H1 (cell line): ENCODE measurements around the gene RGMB. TPM values are rescaled to one million over a fixed set of nuclear protein-coding genes. Genes with fewer than 3 reads are reported as not detected.

Source experiments
- CTCF ChIA-PET: fragments of 300-600 bp; sonication (Branson Sonifier 250); formaldehyde crosslinking; loops from one replicate; lab custom pipeline; 2021; ENCODE audit not compliant: partially characterized antibody; lab: Charles Lee
- POLR2A ChIA-PET: fragments of 300-600 bp; sonication (Branson Sonifier 250); formaldehyde crosslinking; loops from one replicate; lab custom pipeline; 2021; ENCODE audit warnings: inconsistent platforms; ENCODE audit not compliant: partially characterized antibody; lab: Charles Lee
- DNase-seq, 2 experiments: peaks; one replicate each; pipeline versions ENCODE4 v3.0.0 to v3.0.0-alpha.2; 2010 to 2022; ENCODE audit warnings: low spot score in 2 of 2, low read depth in 1 of 2, mixed read lengths in 1 of 2
- FAIRE-seq: peaks from 2 replicates; lab custom pipeline; 2011; peaks lifted over from hg19 to GRCh38; lab: Jason Lieb, UNC
- H2AFZ ChIP-seq: 2 replicates; pipeline ENCODE4 v1.8.1; 2012; ENCODE audit warnings: low read length, inconsistent platforms
- H2AK5ac ChIP-seq: 2 replicates; pipeline ENCODE4 v1.6.1; 2013; ENCODE audit warnings: low read depth, low read length
- H2BK120ac ChIP-seq: replicated peaks from 2 replicates; pipeline ENCODE3; 2013; ENCODE audit warnings: low read depth, low read length, inconsistent platforms
- H2BK12ac ChIP-seq: 2 replicates; pipeline ENCODE4 v1.6.1; 2013; ENCODE audit warnings: low read depth, low read length
- H2BK15ac ChIP-seq: 2 replicates; pipeline ENCODE4 v1.6.1; 2013; ENCODE audit warnings: low read length
- H2BK20ac ChIP-seq: 2 replicates; pipeline ENCODE4 v1.6.1; 2013; ENCODE audit warnings: low read length
- H2BK5ac ChIP-seq: 2 replicates; pipeline ENCODE4 v1.6.1; 2013; ENCODE audit warnings: low read depth, low read length
- H3K14ac ChIP-seq: 2 replicates; pipeline ENCODE4 v1.6.1; 2013; ENCODE audit warnings: inconsistent platforms; ENCODE audit not compliant: insufficient read length
- H3K18ac ChIP-seq: 2 replicates; pipeline ENCODE4 v1.6.1; 2013; ENCODE audit warnings: low read length; ENCODE audit errors: extremely low read depth
- H3K23ac ChIP-seq: 2 replicates; pipeline ENCODE4 v1.6.1; 2013; ENCODE audit warnings: inconsistent platforms; ENCODE audit not compliant: insufficient read length
- H3K23me2 ChIP-seq: 2 replicates; pipeline ENCODE4 v1.6.1; 2013; ENCODE audit warnings: low read depth, low read length
- H3K27ac ChIP-seq: 2 replicates; pipeline ENCODE4 v1.6.1; 2011; ENCODE audit warnings: low read depth, low read length, inconsistent platforms
- H3K27me3 ChIP-seq, 4 experiments: replicated peaks in 1 of 4; 1 replicate in 1 of 4; 2 replicates in 3 of 4; pipeline versions ENCODE4 v1.6.1 to v1.8.1; 2011 to 2013; ENCODE audit warnings: low read length in 3 of 4, mild to moderate bottlenecking in 3 of 4, inconsistent platforms in 2 of 4, mixed read lengths in 2 of 4, moderate library complexity in 1 of 4; ENCODE audit not compliant: control insufficient read depth in 3 of 4, insufficient read depth in 3 of 4; ENCODE audit errors: extremely low read depth in 1 of 4
- H3K36me3 ChIP-seq, 4 experiments: 2 replicates each; pipeline versions ENCODE4 v1.6.1 to v1.8.1; 2011 to 2013; ENCODE audit warnings: mild to moderate bottlenecking in 4 of 4, low read length in 3 of 4, moderate library complexity in 2 of 4, control low read depth in 1 of 4, inconsistent platforms in 1 of 4; ENCODE audit not compliant: insufficient read depth in 4 of 4, control insufficient read depth in 2 of 4
- H3K4ac ChIP-seq: replicated peaks from 2 replicates; pipeline ENCODE3; 2013; ENCODE audit warnings: low read length, low read depth, mixed read lengths, inconsistent platforms; ENCODE audit not compliant: insufficient read length
- H3K4me1 ChIP-seq, 4 experiments: replicated peaks in 1 of 4; 1 replicate in 1 of 4; 2 replicates in 3 of 4; pipeline versions ENCODE4 v1.6.1 to v1.8.1; 2011 to 2013; ENCODE audit warnings: low read length in 3 of 4, inconsistent platforms in 2 of 4, mixed read lengths in 1 of 4; ENCODE audit not compliant: insufficient read depth in 4 of 4, control insufficient read depth in 3 of 4
- H3K4me2 ChIP-seq, 2 experiments: 2 replicates each; pipeline versions ENCODE4 v1.6.1 to v1.8.1; 2011 to 2013; ENCODE audit warnings: low read depth in 2 of 2, low read length in 2 of 2, control low read depth in 1 of 2, inconsistent platforms in 1 of 2, mild to moderate bottlenecking in 1 of 2; ENCODE audit not compliant: insufficient read depth in 1 of 2
- H3K4me3 ChIP-seq, 4 experiments: fragments of 200-600, 300-600 bp in 1 of 4; sonication (generic), shearing (Covaris generic), sonication (Bioruptor Twin) in 1 of 4; 2 replicates each; pipeline versions ENCODE4 v1.5.1 to v1.8.1; 2011 to 2016; ENCODE audit warnings: low read length in 4 of 4, low read depth in 3 of 4, control low read depth in 2 of 4, inconsistent platforms in 2 of 4, mild to moderate bottlenecking in 2 of 4, mixed read lengths in 1 of 4, moderate library complexity in 1 of 4; ENCODE audit not compliant: insufficient read depth in 2 of 4; ENCODE audit errors: extremely low read depth in 1 of 4
- H3K56ac ChIP-seq: replicated peaks from 2 replicates; pipeline ENCODE3; 2013; ENCODE audit warnings: low read depth, mild to moderate bottlenecking, mixed read lengths, low read length, inconsistent platforms; ENCODE audit not compliant: insufficient read length
- H3K79me1 ChIP-seq: 2 replicates; pipeline ENCODE4 v1.6.1; 2013; ENCODE audit warnings: low read depth, low read length, control low read depth
- H3K79me2 ChIP-seq, 2 experiments: 2 replicates each; pipeline versions ENCODE4 v1.6.1 to v1.8.1; 2012 to 2013; ENCODE audit warnings: low read length in 2 of 2, mild to moderate bottlenecking in 2 of 2, inconsistent platforms in 1 of 2; ENCODE audit not compliant: insufficient read depth in 2 of 2, control insufficient read depth in 1 of 2
- H3K9ac ChIP-seq, 4 experiments: replicated peaks in 1 of 4; 1 replicate in 1 of 4; 2 replicates in 3 of 4; pipeline versions ENCODE4 v1.6.1 to v1.8.1; 2011 to 2013; ENCODE audit warnings: low read depth in 3 of 4, low read length in 3 of 4, control low read depth in 2 of 4, mild to moderate bottlenecking in 2 of 4, moderate library complexity in 2 of 4, inconsistent platforms in 1 of 4; ENCODE audit errors: extremely low read depth in 1 of 4
- H3K9me3 ChIP-seq, 2 experiments: 2 replicates each; pipeline versions ENCODE4 v1.6.1 to v1.8.1; 2012 to 2013; ENCODE audit warnings: mild to moderate bottlenecking in 2 of 2, moderate library complexity in 2 of 2, control low read depth in 1 of 2, inconsistent platforms in 1 of 2, low read depth in 1 of 2, low read length in 1 of 2, mixed read lengths in 1 of 2; ENCODE audit not compliant: insufficient read depth in 2 of 2
- H4K20me1 ChIP-seq, 2 experiments: replicated peaks in 1 of 2; 2 replicates each; pipeline versions ENCODE3 to v1.8.1; 2011 to 2013; ENCODE audit warnings: inconsistent platforms in 2 of 2, low read length in 2 of 2, mild to moderate bottlenecking in 1 of 2; ENCODE audit not compliant: insufficient read depth in 2 of 2, control insufficient read depth in 1 of 2
- H4K5ac ChIP-seq: 2 replicates; pipeline ENCODE4 v1.6.1; 2013; ENCODE audit warnings: low read length, low read depth, mixed read lengths, inconsistent platforms; ENCODE audit not compliant: insufficient read length
- H4K8ac ChIP-seq: 2 replicates; pipeline ENCODE4 v1.8.0; 2013; ENCODE audit warnings: mild to moderate bottlenecking, moderate library complexity, low read length, inconsistent platforms; ENCODE audit not compliant: insufficient read depth; ENCODE audit errors: extremely low read depth
- H4K91ac ChIP-seq: replicated peaks from 2 replicates; pipeline ENCODE3; 2013; ENCODE audit warnings: low read length, mixed read lengths, inconsistent platforms; ENCODE audit not compliant: insufficient read length
- ASH2L ChIP-seq: fragments of 200-600, 300-600 bp; sonication (generic); IDR thresholded peaks from one replicate; pipeline ENCODE4 v1.7.1; 2017; ENCODE audit warnings: low read length
- BRCA1 ChIP-seq: IDR thresholded peaks from 2 replicates; pipeline ENCODE4 v1.6.1; 2012; ENCODE audit warnings: low read depth, low read length, improper control_type of control experiment
- CBX8 ChIP-seq: fragments of 300-800, 300-1000 bp; sonication (generic); IDR thresholded peaks from 2 replicates; pipeline ENCODE4 v1.7.1; 2016; ENCODE audit warnings: low read depth, low read length, borderline replicate concordance
- GABPA ChIP-seq: IDR thresholded peaks from 2 replicates; pipeline ENCODE4 v1.6.1; 2011; ENCODE audit warnings: mild to moderate bottlenecking, low read length, moderate library complexity, borderline replicate concordance; ENCODE audit not compliant: insufficient read depth
- KDM4A ChIP-seq: IDR thresholded peaks from one replicate; pipeline ENCODE4 v1.7.1; 2012; ENCODE audit warnings: low read depth, mild to moderate bottlenecking, moderate library complexity, low read length, inconsistent platforms; ENCODE audit not compliant: severe bottlenecking
- PHF8 ChIP-seq: fragments of 200-600 bp; sonication (generic); conservative IDR thresholded peaks from 2 replicates; pipeline ENCODE4 v1.7.1; 2012; ENCODE audit warnings: low read depth, mild to moderate bottlenecking, inconsistent platforms, low read length, moderate library complexity
- RNF2 ChIP-seq: fragments of 200-900, 300-1000 bp; sonication (generic); IDR thresholded peaks from 2 replicates; pipeline ENCODE4 v1.7.1; 2016; ENCODE audit warnings: borderline replicate concordance, low read depth, mild to moderate bottlenecking, antibody characterized with exemption, low read length; ENCODE audit not compliant: poor library complexity, severe bottlenecking; ENCODE audit errors: missing control alignments
- SAP30 ChIP-seq: fragments of 300-600 bp; sonication (generic); IDR thresholded peaks from 2 replicates; pipeline ENCODE4 v1.7.1; 2012; ENCODE audit warnings: low read length, moderate library complexity, mild to moderate bottlenecking, inconsistent platforms; ENCODE audit not compliant: insufficient read depth, insufficient replicate concordance
- SP4 ChIP-seq: IDR thresholded peaks from 2 replicates; pipeline ENCODE4 v1.6.1; 2012; ENCODE audit warnings: low read length, inconsistent platforms
- TAF1 ChIP-seq: IDR thresholded peaks from 2 replicates; pipeline ENCODE4 v1.6.1; 2011; ENCODE audit warnings: mild to moderate bottlenecking, low read depth, low read length
- TCF12 ChIP-seq: IDR thresholded peaks from 2 replicates; pipeline ENCODE4 v1.6.1; 2011; ENCODE audit warnings: low read depth, mild to moderate bottlenecking, low read length
- YY1 ChIP-seq: IDR thresholded peaks from 2 replicates; pipeline ENCODE4 v1.6.1; 2011; ENCODE audit warnings: low read depth, mild to moderate bottlenecking, low read length
- WGBS, 2 experiments: shearing (Covaris generic) in 1 of 2; methylation state at CpG; one replicate each; pipeline versions ENCODE4 v1.1.6 to v1.1.7; 2013 to 2015; ENCODE audit warnings: low lambda C conversion rate in 2 of 2, mixed read lengths in 2 of 2, inconsistent platforms in 1 of 2, low coverage in 1 of 2, missing lambda C conversion rate in 1 of 2; ENCODE audit not compliant: insufficient replicate concordance in 2 of 2, insufficient coverage in 1 of 2, insufficient read length in 1 of 2; ENCODE audit errors: extremely low coverage in 1 of 2, missing lambda C conversion rate in 1 of 2; 5-methylcytosine and 5-hydroxymethylcytosine counted together
- polyA plus RNA-seq, 7 experiments: library from polyadenylated mRNA; depleted of rRNA in 3 of 7; stranded (reverse) in 5 of 7; unstranded in 2 of 7; fragments of >200 nt in 5 of 7; fragments of 200-250 nt in 2 of 7; gene quantifications; 1 replicate in 5 of 7; 2 replicates in 1 of 7; 4 replicates in 1 of 7; pipeline versions ENCODE4 v1.2.1 to v1.2.3, GENCODE V29; 2011 to 2013; ENCODE audit warnings: missing spikeins in 2 of 7, mixed read lengths in 2 of 7
- total RNA-seq: library from RNA; stranded (reverse); fragmentation: NEBNext Ultra II Directional; extraction: Animal tissue kit (Norgen Biotek cat#: 25700); gene quantifications from 2 replicates; pipeline ENCODE4 v1.2.1, GENCODE V29; 2021

The RGMB gene
- total and polyA plus RNA-seq, 2 of the 8 experiments (the other 6 are each of a cell fraction or from before 2014, with no cell fraction given) = 11.7 to 27.0 TPM

DNA sequence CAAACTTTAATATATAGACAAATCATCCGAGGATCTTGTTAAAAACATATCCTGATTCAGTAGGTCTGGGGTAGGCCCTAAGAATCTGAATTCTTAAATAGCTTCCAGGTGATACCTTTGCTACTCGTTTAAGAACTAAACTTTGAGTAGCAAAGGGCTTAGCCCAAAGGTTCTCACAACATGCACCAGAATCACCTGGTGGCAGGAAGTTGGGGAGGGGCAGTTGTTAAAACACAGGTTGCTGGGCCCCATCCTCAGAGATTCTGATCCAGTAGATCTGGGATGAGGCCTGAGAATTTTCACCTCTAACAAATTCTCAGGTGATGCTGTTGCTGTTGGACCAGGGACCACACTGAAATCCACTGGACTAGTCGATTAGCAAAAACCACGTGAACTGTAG, 20.0 kb upstream of the RGMB start:
- Histone ChIP-seq H2BK15ac (no peak overlapping the region), H3K4me1 (peaks cover 0 to 13% (median 6%) of the 10 kb centered on the region in 4 experiments; a peak in 2 of 7 replicates), H4K5ac (no peak overlapping the region)
- TF ChIP-seq TAF1 = 0 out of 2 replicates have a peak, but pooled peaks have one; percentile 23
- TF ChIP-seq GABPA = no peak
- no peak for TF ChIP-seq KDM4A
- 0 out of 2 replicates have a peak, but pooled peaks have one; percentile 57 for TF ChIP-seq TCF12
- TF ChIP-seq CBX8 = no peak
- no peak for TF ChIP-seq SP4
- no peak for TF ChIP-seq SAP30
- peak; percentile 61 for TF ChIP-seq ASH2L
- no peak for TF ChIP-seq BRCA1
- TF ChIP-seq YY1 = no peak
- TF ChIP-seq RNF2 = no peak
- TF ChIP-seq PHF8 = no peak
- TF ChIP-seq, all 59 proteins: peak for 3
- no peaks in the 10 kb centered on the region for H3K79me1 ChIP-seq
- no peak overlapping the region for H2AK5ac ChIP-seq
- H3K27ac ChIP-seq = no peak overlapping the region
- H4K91ac ChIP-seq = no peak overlapping the region
- no peak overlapping the region for H3K14ac ChIP-seq
- H3K36me3 ChIP-seq = no peaks in the 10 kb centered on the region
- H3K27me3 ChIP-seq = no peaks in the 10 kb centered on the region
- no peak overlapping the region; a peak in 1 of 4 replicates for H3K4me2 ChIP-seq
- no peak overlapping the region for H2AFZ ChIP-seq
- no peak overlapping the region for H2BK12ac ChIP-seq
- no peak for DNase-seq
- H3K23ac ChIP-seq = no peak overlapping the region
- POLR2A ChIA-PET = interaction anchor here (1.2 to 4.4 kb wide), 2 partner anchors 15 to 17 kb away, joined by 4 to 21 read pairs; no protein-coding TSS in a partner anchor
- no peaks in the 10 kb centered on the region; the same call in 1 of the 2 replicates for H3K23me2 ChIP-seq
- no peak overlapping the region for H3K56ac ChIP-seq
- 83% methylated on average over 4 of the region's 4 CpGs; no CpG with 5 or more reads in 1 of the 2 experiments for WGBS, 2 experiments
- H3K4me3 ChIP-seq = no peak overlapping the region
- H4K8ac ChIP-seq = no peak overlapping the region
- no peak overlapping the region; the same call in 1 of the 2 replicates for H2BK20ac ChIP-seq
- no peaks in the 10 kb centered on the region; a peak in 1 of 4 replicates for H3K79me2 ChIP-seq
- no peaks in the 10 kb centered on the region for H4K20me1 ChIP-seq
- FAIRE-seq = peak; percentile 58
- H2BK120ac ChIP-seq = no peak overlapping the region
- no peak overlapping the region for H3K9ac ChIP-seq
- no peak overlapping the region for H3K4ac ChIP-seq
- CTCF ChIA-PET = interaction anchor here (0.6 to 10.1 kb wide), 7 partner anchors 12 to 624 kb away, joined by 3 to 94 read pairs (median 4); partner anchors contain the start of gene RGMB
- peak overlapping the region; percentile 84; the same call in 1 of the 2 replicates for H2BK5ac ChIP-seq
- no peak overlapping the region for H3K18ac ChIP-seq
- 0 out of 4 replicates have a peak, but pooled peaks cover 0 to 2% of the 10 kb centered on the region in 2 experiments for H3K9me3 ChIP-seq
